OCI-LY1 (cell line): ENCODE results near the gene ERN2.

Source experiments
- H2AFZ ChIP-seq: fragments of 200-600 bp; sonication (generic), shearing (Covaris generic); 2 replicates; pipeline ENCODE4 v1.6.0; 2014; ENCODE audit warnings: antibody characterized with exemption, mild to moderate bottlenecking, low read length
- H3F3A ChIP-seq: fragments of 200-600 bp; sonication (generic), shearing (Covaris generic); 2 replicates; pipeline ENCODE4 v1.6.0; 2014; ENCODE audit warnings: mild to moderate bottlenecking, antibody characterized with exemption, low read length, moderate library complexity; ENCODE audit not compliant: insufficient read depth
- H3K27ac ChIP-seq: fragments of 200-600 bp; sonication (generic); 2 replicates; pipeline ENCODE4 v1.5.1; 2014; ENCODE audit warnings: low read length, mixed run types, mild to moderate bottlenecking, low read depth; ENCODE audit not compliant: poor library complexity, severe bottlenecking
- H3K27me3 ChIP-seq: fragments of 200-600 bp; sonication (generic); 2 replicates; pipeline ENCODE4 v1.6.0; 2014; ENCODE audit warnings: antibody characterized with exemption, mild to moderate bottlenecking, low read length, moderate library complexity; ENCODE audit not compliant: insufficient read depth
- H3K36me3 ChIP-seq: fragments of 200-600 bp; sonication (generic); 2 replicates; pipeline ENCODE4 v1.6.1; 2014; ENCODE audit warnings: mild to moderate bottlenecking, antibody characterized with exemption, low read length, moderate library complexity, mixed read lengths; ENCODE audit not compliant: insufficient read depth
- H3K4me1 ChIP-seq: fragments of 200-600 bp; sonication (generic); 2 replicates; pipeline ENCODE4 v1.5.1; 2014; ENCODE audit warnings: mild to moderate bottlenecking, low read length, moderate library complexity; ENCODE audit not compliant: insufficient read depth, severe bottlenecking
- H3K4me2 ChIP-seq: fragments of 200-600 bp; sonication (generic), shearing (Covaris generic); 2 replicates; pipeline ENCODE4 v1.6.1; 2014; ENCODE audit warnings: low read length
- H3K4me3 ChIP-seq: fragments of 200-600 bp; sonication (generic); 2 replicates; pipeline ENCODE4 v1.5.1; 2014; ENCODE audit warnings: low read length, low read depth, mild to moderate bottlenecking, mixed read lengths; ENCODE audit not compliant: poor library complexity, severe bottlenecking
- H3K79me2 ChIP-seq: fragments of 200-600 bp; shearing (Covaris generic); 2 replicates; pipeline ENCODE4 v1.6.1; 2016; ENCODE audit warnings: mixed run types, low read length, mixed read lengths; ENCODE audit not compliant: insufficient read depth
- H3K9ac ChIP-seq: fragments of 200-600 bp; sonication (generic), shearing (Covaris generic); 2 replicates; pipeline ENCODE4 v1.6.1; 2014; ENCODE audit warnings: mild to moderate bottlenecking, low read length, mixed read lengths
- H3K9me2 ChIP-seq: fragments of 200-600 bp; sonication (generic), shearing (Covaris generic); 2 replicates; pipeline ENCODE4 v1.6.1; 2014; ENCODE audit warnings: low read depth, mild to moderate bottlenecking, low read length, mixed read lengths
- H3K9me3 ChIP-seq: fragments of 200-600 bp; shearing (Covaris generic); 2 replicates; pipeline ENCODE4 v1.6.1; 2014; ENCODE audit warnings: low read length, mixed read lengths
- H4K20me1 ChIP-seq: fragments of 200-600 bp; sonication (generic), shearing (Covaris generic); 2 replicates; pipeline ENCODE4 v1.6.0; 2016; ENCODE audit warnings: mild to moderate bottlenecking, low read length; ENCODE audit not compliant: insufficient read depth
- EZH2 ChIP-seq: fragments of 200-600 bp; sonication (generic), shearing (Covaris generic); IDR thresholded peaks from 2 replicates; pipeline ENCODE4 v1.8.0; 2017; ENCODE audit warnings: borderline replicate concordance, mixed run types, mild to moderate bottlenecking, antibody characterized with exemption, low read length, moderate library complexity, mixed read lengths
- TF ChIP-seq, protein P1 (sequence below): fragments of 200-600 bp; sonication (generic), shearing (Covaris generic); IDR thresholded peaks from 2 replicates; pipeline ENCODE4 v1.5.1; 2017; ENCODE audit warnings: mild to moderate bottlenecking, antibody characterized with exemption, low read length, moderate library complexity, mixed read lengths

ERN2 gene

DNA sequence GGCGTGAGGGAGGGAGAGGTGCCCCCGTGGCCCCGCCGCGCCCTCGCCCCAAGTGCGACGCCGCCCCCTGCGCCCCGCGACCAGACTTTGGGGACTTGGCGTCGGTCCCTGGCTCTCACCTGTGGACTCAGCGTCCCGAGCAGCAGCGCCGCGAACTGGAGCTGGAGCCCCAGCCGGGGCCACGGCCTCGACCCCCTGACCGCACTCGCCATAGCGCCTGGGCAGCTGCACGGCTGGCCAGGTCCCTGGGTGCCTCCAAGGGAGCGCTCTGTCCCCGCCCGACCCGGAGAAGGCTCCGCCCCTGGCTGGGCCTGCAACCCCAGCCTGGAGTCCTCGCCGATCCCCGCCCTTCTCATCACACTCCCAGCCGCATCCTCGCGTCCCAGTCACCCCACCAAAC lies at the start of gene ERN2:
Gene ERN2 (minus strand): TSS at position 247 of the 400 bp plus-strand sequence. CDS start 35 bp downstream, at position 212.
- TF ChIP-seq, protein P1, sequence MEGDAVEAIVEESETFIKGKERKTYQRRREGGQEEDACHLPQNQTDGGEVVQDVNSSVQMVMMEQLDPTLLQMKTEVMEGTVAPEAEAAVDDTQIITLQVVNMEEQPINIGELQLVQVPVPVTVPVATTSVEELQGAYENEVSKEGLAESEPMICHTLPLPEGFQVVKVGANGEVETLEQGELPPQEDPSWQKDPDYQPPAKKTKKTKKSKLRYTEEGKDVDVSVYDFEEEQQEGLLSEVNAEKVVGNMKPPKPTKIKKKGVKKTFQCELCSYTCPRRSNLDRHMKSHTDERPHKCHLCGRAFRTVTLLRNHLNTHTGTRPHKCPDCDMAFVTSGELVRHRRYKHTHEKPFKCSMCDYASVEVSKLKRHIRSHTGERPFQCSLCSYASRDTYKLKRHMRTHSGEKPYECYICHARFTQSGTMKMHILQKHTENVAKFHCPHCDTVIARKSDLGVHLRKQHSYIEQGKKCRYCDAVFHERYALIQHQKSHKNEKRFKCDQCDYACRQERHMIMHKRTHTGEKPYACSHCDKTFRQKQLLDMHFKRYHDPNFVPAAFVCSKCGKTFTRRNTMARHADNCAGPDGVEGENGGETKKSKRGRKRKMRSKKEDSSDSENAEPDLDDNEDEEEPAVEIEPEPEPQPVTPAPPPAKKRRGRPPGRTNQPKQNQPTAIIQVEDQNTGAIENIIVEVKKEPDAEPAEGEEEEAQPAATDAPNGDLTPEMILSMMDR = no peak
- TF ChIP-seq EZH2 = no peak
- Histone ChIP-seq H3K9ac (no peak within 1 kb of the TSS), H3K4me2 (no peak within 1 kb of the TSS), H3K4me3 (no peak within 1 kb of the TSS), H4K20me1 (no peaks in the 10 kb centered on the region), H2AFZ (no peak within 1 kb of the TSS), H3F3A (no peaks in the 10 kb centered on the region), H3K27ac (no peak within 1 kb of the TSS), H3K9me2 (no peaks in the 10 kb centered on the region), H3K4me1 (no peaks in the 10 kb centered on the region), H3K36me3 (peaks cover 4% of the 10 kb centered on the region; the same call in 1 of the 2 replicates), H3K79me2 (no peaks in the 10 kb centered on the region), H3K9me3 (peaks cover 11% of the 10 kb centered on the region), H3K27me3 (peaks cover 17% of the 10 kb centered on the region; the same call in 1 of the 2 replicates)

DNA sequence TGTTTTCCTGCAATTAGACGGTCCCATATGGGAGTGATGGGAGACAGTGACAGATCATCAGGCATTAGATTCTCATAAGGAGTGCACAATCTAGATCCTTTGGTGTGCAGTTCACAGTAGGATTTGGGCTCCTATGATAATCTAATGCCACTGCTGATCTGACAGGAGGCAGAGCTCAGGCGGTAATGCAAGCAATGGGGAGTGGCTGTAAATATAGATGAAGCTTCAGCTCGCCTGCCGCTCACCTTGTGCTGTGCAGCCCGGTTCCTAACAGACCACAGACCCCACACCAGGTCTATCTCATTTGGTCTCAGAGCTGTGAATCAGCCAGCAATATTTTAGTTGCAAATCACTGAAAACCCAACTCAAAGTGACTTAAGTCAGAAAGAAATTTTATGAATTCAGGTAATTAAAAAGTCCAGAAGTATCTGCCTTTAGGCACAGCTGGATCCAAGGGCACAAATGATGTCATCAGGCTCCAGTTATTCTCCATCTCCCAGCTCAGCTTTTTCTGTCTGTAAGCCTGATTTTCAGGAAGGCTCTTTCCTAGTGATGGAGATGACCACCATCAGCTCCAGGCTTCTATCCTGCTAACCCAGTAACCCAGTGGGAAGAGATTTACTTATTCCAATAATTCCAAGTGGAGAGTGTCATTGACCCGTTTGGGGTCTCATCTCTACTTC lies 45.1 kb upstream of the ERN2 start:
- Histone ChIP-seq H3K79me2 (no peaks in the 10 kb centered on the region), H3K9ac (no peak overlapping the region), H4K20me1 (no peaks in the 10 kb centered on the region), H3K27ac (no peak overlapping the region), H3K4me2 (no peak overlapping the region), H3K9me3 (no peaks in the 10 kb centered on the region), H3F3A (no peaks in the 10 kb centered on the region), H3K27me3 (no peaks in the 10 kb centered on the region; the same call in 1 of the 2 replicates), H3K9me2 (no peaks in the 10 kb centered on the region), H3K36me3 (no peaks in the 10 kb centered on the region), H3K4me3 (no peak overlapping the region), H3K4me1 (no peaks in the 10 kb centered on the region), H2AFZ (no peak overlapping the region)
- TF ChIP-seq EZH2 = no peak
- TF ChIP-seq, protein P1 = no peak

DNA sequence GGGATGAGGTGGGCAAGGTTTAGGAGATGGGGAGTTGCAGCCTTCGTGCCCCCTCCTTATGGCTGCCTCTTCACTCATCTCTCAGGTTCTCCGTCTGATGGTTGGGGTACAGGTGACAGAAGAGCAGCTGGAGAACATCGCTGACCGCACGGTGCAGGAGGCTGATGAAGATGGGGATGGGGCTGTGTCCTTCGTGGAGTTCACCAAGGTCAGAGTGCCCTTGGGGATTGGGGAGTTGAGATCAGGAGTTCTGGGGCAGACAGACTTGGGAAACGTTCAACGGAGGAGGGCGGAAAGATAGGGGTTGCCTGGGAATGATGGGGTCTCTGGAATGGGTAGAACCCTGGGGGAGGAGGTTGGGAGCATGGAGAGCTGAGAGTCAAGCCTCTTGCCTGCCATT lies 44.1 kb upstream of the ERN2 start:
- H3K4me3 ChIP-seq = no peak overlapping the region
- no peaks in the 10 kb centered on the region; the same call in 1 of the 2 replicates for H3K27me3 ChIP-seq
- no peaks in the 10 kb centered on the region for H3K36me3 ChIP-seq
- no peaks in the 10 kb centered on the region for H3K4me1 ChIP-seq
- no peaks in the 10 kb centered on the region for H3K9me3 ChIP-seq
- H3K9me2 ChIP-seq = no peaks in the 10 kb centered on the region
- no peak overlapping the region for H2AFZ ChIP-seq
- H3K9ac ChIP-seq = no peak overlapping the region
- no peak overlapping the region for H3K4me2 ChIP-seq
- H3F3A ChIP-seq = no peaks in the 10 kb centered on the region
- H4K20me1 ChIP-seq = no peaks in the 10 kb centered on the region
- H3K79me2 ChIP-seq = no peaks in the 10 kb centered on the region
- no peak overlapping the region for H3K27ac ChIP-seq
- no peak for TF ChIP-seq EZH2
- TF ChIP-seq, protein P1 = no peak
